HG03135 (cell line): ENCODE results near the gene MLIP.

Experiments used
- ATAC-seq: cut with Tn5 transposase; IDR thresholded peaks from one replicate; pipeline ENCODE4 v1.9.1; 2021; ENCODE audit warnings: mild to moderate bottlenecking, moderate library complexity; ENCODE audit not compliant: unreplicated experiment

The MLIP gene

GRCh38 chr6:54096811-54097210 lies 14.4 kb upstream of the MLIP start:
- ATAC-seq, result no peak

GRCh38 chr6:54097753-54098152 lies 13.5 kb upstream of the MLIP start:
- no peak for ATAC-seq

GRCh38 chr6:54098450-54099044 lies 12.7 kb upstream of the MLIP start:
- no peak for ATAC-seq

GRCh38 chr6:54099225-54099624 lies 12.0 kb upstream of the MLIP start:
- ATAC-seq, result no peak

GRCh38 chr6:54100411-54101006 lies 10.7 kb upstream of the MLIP start:
- peak; percentile 94 for ATAC-seq

- no peak for ATAC-seq
Observed at GRCh38 chr6:54102238-54102637, 9.0 kb upstream of the MLIP start.

GRCh38 chr6:54103497-54103896 lies 7.7 kb upstream of the MLIP start:
- ATAC-seq, result no peak

- no peak for ATAC-seq
Observed at GRCh38 chr6:54106727-54107126, 4.5 kb upstream of the MLIP start.

- no peak for ATAC-seq
Observed at GRCh38 chr6:54107470-54108090, 3.7 kb upstream of the MLIP start.

GRCh38 chr6:54108271-54108670 lies 3.0 kb upstream of the MLIP start:
- no peak for ATAC-seq

GRCh38 chr6:54109586-54109985 lies 1.7 kb upstream of the MLIP start:
- no peak for ATAC-seq

- ATAC-seq, result no peak
Observed at GRCh38 chr6:54112151-54112650, 958 bp downstream of the MLIP start.

- no peak for ATAC-seq
Observed at GRCh38 chr6:54114991-54115390, 3.7 kb downstream of the MLIP start.

- no peak for ATAC-seq
Observed at GRCh38 chr6:54115966-54116365, 4.7 kb downstream of the MLIP start.

GRCh38 chr6:54118117-54118516 lies 6.9 kb downstream of the MLIP start:
- ATAC-seq, result no peak

GRCh38 chr6:54125493-54125892 lies 14.2 kb downstream of the MLIP start:
- ATAC-seq, result no peak

- no peak for ATAC-seq
Observed at GRCh38 chr6:54130179-54130578, 18.9 kb downstream of the MLIP start.

- ATAC-seq, result no peak
Observed at GRCh38 chr6:54132587-54132986, 21.3 kb downstream of the MLIP start.

GRCh38 chr6:54133186-54133585 lies 21.9 kb downstream of the MLIP start:
- ATAC-seq, result no peak

- ATAC-seq, result no peak
Observed at GRCh38 chr6:54134935-54135334, 23.7 kb downstream of the MLIP start.

- ATAC-seq, result no peak
Observed at GRCh38 chr6:54135665-54136369, 24.6 kb downstream of the MLIP start.

- ATAC-seq, result no peak
Observed at GRCh38 chr6:54138795-54139194, 27.6 kb downstream of the MLIP start.
